AG04449 (cell line): Measurements from ENCODE around the gene EPN3.

Experiments
- CTCF ChIA-PET: fragments of 350-600 bp; formaldehyde crosslinking; extraction: SDS; loops from one replicate; lab custom pipeline; 2021; ENCODE audit warnings: antibody characterized with exemption; lab: Yijun Ruan, JAX
- POLR2A ChIA-PET: fragments of 400-600, 350-600 bp; formaldehyde crosslinking; extraction: SDS; loops from one replicate; lab custom pipeline; 2020; ENCODE audit warnings: antibody characterized with exemption, inconsistent platforms; lab: Yijun Ruan, JAX
- DNase-seq: peaks from one replicate; pipeline ENCODE4 v3.0.0-alpha.2; 2010; ENCODE audit warnings: low read depth, low spot score
- H3K4me3 ChIP-seq: 2 replicates; pipeline ENCODE4 v1.5.1; 2011; ENCODE audit warnings: low read depth, mild to moderate bottlenecking, control low read depth, low read length
- TF ChIP-seq, protein P1 (sequence below): IDR thresholded peaks from one replicate; pipeline ENCODE4 v1.5.1; 2011; ENCODE audit warnings: mild to moderate bottlenecking, moderate library complexity, low read length, control low read depth, inconsistent platforms; ENCODE audit not compliant: insufficient read depth; ENCODE audit errors: missing control alignments

The EPN3 gene

DNA sequence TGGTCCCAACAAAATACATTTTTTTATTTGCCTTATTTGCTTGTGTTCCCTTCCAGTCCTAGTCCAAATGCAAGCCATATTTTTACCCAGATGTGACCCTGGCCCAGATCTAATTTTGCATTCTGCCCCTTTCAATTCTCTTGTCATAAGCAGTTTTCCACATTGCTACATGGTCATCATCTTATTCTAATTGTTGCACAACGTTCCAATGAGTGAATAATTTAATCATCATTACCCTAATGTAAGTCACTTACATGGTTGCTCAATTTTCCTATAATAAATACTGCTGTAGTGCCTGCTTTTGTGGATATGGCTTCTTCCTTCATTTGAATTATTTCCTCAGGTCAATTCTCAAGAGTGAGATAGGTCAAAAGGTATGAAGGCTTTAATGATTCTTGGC is 41.0 kb upstream of the EPN3 start:
- H3K4me3 ChIP-seq = no peak overlapping the region
- POLR2A ChIA-PET = no interaction called here
- no peak for DNase-seq
- TF ChIP-seq, protein P1, sequence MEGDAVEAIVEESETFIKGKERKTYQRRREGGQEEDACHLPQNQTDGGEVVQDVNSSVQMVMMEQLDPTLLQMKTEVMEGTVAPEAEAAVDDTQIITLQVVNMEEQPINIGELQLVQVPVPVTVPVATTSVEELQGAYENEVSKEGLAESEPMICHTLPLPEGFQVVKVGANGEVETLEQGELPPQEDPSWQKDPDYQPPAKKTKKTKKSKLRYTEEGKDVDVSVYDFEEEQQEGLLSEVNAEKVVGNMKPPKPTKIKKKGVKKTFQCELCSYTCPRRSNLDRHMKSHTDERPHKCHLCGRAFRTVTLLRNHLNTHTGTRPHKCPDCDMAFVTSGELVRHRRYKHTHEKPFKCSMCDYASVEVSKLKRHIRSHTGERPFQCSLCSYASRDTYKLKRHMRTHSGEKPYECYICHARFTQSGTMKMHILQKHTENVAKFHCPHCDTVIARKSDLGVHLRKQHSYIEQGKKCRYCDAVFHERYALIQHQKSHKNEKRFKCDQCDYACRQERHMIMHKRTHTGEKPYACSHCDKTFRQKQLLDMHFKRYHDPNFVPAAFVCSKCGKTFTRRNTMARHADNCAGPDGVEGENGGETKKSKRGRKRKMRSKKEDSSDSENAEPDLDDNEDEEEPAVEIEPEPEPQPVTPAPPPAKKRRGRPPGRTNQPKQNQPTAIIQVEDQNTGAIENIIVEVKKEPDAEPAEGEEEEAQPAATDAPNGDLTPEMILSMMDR = no peak
- CTCF ChIA-PET = interaction anchor here (1.0 to 5.1 kb wide), 3 partner anchors 8 to 12 kb away, joined by 4 to 50 read pairs (median 31); no protein-coding TSS in a partner anchor

DNA sequence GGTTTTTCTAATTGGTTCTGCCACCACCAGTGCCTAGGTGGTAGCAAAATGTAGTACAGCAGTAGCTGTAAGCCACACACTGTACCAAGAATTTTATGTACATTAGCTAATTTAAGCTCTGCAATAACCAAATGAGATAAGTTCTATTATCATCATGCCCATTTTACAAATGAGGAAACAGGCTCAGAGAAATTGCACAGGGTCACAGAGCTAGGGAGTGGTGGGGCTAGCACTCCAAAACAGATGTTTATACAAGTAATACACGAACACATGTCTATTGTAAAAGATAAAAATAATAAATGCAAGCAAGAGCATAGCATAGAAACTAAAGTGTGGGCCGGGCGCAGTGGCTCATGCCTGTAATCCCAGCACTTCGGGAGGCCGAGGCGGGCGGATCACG is 40.3 kb upstream of the EPN3 start:
- no peak overlapping the region for H3K4me3 ChIP-seq
- ChIA-PET POLR2A (no interaction called here), CTCF (interaction anchor here (1.0 to 5.1 kb wide), 4 partner anchors 9 to 20 kb away, joined by 4 to 50 read pairs (median 18); no protein-coding TSS in a partner anchor)
- TF ChIP-seq, protein P1 = no peak
- DNase-seq = no peak

DNA sequence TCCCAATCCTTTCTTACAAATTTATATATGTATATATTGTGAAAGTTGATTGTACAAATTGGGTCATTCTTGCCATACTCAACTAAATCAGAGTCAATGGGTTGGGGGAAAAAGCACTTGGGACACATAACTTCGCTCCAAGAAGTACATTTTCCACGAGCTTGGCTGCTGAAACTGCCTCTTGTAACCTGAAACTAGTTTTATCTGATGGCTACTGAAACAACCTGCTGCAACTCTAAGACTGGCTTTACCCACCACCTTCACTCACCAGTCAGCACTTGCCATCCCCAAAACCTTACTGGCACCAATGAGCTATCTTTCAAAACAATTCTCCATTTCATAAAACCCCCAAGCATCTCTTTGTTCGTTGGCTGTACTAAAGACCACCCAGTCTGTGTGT is 38.8 kb upstream of the EPN3 start:
- DNase-seq = no peak
- ChIA-PET POLR2A (no interaction called here), CTCF (interaction anchor here (0.7 to 5.1 kb wide), 7 partner anchors 10 to 201 kb away, joined by 3 to 50 read pairs (median 4); partner anchors contain the start of gene RSAD1)

DNA sequence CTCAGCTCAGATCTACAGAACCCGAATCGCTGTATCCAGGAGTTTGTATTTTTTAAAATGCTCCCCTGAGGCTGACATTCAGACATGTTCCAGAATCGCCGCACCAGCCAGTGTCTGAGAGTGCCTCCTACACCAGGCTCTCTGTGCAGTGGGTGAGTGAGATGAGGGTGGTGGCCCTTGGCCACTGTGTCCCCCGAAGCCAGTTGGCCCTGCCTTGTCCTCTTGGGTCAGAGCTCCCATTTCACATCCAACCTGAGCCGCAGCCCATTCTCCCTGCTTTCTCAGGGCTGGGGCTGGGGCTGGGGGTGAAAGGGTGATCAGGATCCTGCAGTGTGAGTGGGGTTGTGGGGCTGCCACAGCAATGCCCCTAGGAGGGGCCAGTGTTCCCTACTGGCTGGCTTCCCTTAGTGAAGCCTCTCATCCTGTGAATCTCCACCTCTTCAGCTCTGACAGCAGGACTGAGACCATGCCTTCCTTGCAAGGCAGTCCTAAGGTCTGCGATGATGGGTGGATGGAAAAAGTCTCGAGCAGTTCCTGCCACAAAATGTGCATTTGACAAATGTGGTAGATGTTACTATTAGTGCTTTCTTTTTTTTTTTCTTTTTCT is 37.2 kb upstream of the EPN3 start:
- POLR2A ChIA-PET = no interaction called here
- CTCF ChIA-PET = interaction anchor here (1.3 to 5.1 kb wide), 3 partner anchors 8 to 16 kb away, joined by 4 to 50 read pairs (median 31); no protein-coding TSS in a partner anchor
- TF ChIP-seq, protein P1 = no peak

More for the DNA sequence above, 38.8 kb upstream of the EPN3 start:
- no peak overlapping the region for H3K4me3 ChIP-seq
- TF ChIP-seq, protein P1 = no peak

DNA sequence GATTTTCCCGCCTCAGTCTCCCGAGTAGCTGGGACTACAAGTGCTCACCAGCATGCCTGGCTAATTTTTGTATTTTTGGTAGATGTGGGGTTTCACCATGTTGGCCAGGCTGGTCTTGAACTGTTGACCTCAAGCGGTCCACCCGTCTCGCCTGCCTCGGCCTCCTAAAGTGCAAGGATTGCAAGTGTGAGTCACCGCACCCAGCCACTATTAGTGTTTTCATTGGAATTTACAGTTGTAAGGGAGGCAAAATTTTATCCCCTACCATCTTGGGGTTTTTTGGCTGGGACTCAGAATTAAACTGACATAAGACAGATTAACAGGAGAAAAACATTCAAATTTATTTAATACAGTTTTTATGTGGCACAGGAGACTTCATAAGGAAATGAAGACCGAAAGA is 36.6 kb upstream of the EPN3 start:
- no peak overlapping the region for H3K4me3 ChIP-seq
- TF ChIP-seq, protein P1 = no peak
- DNase-seq = no peak
- ChIA-PET POLR2A (no interaction called here), CTCF (interaction anchor here (1.3 to 5.1 kb wide), 3 partner anchors 7 to 16 kb away, joined by 4 to 50 read pairs (median 31); no protein-coding TSS in a partner anchor)

More for the DNA sequence above, 37.2 kb upstream of the EPN3 start:
- no peak for DNase-seq
- H3K4me3 ChIP-seq = no peak overlapping the region
